ENCODE measurements around the gene LACRT. TPM values are rescaled to one million over a fixed set of nuclear protein-coding genes. Genes with fewer than 3 reads are reported as not detected.

Gene LACRT
- total and polyA plus RNA-seq, 2 of the 4 experiments (the other 2 are of a cell fraction), result not detected

GRCh38 chr12:54666008-54666407, 31.3 kb upstream of the LACRT start:
- in situ Hi-C loops (cut with MboI; ENCODE audit: low sequenced_read_pairs), result no loop called here
- ChIA-PET POLR2A (ENCODE audit: unreplicated experiment) (no interaction called here), CTCF (no interaction called here)

More at GRCh38 chr12:54666008-54666407, 31.3 kb upstream of the LACRT start:
- Histone ChIP-seq H3K56ac (ENCODE audit: extremely low read depth, insufficient read depth, low read length) (no peak overlapping the region), H4K5ac (ENCODE audit: low read depth, low read length) (no peak overlapping the region), H3K9me3 (ENCODE audit: control insufficient read depth, insufficient read depth, low read length) (no peaks in the 10 kb centered on the region), H3K9me1 (ENCODE audit: insufficient read depth, low read length) (no peaks in the 10 kb centered on the region), H2BK120ac (ENCODE audit: low read depth, low read length) (no peak overlapping the region), H3K4me3 (ENCODE audit: insufficient read depth, low read depth, low read length) (no peak overlapping the region), H2BK20ac (ENCODE audit: low read depth, low read length) (no peak overlapping the region), H3K27ac (ENCODE audit: insufficient read depth, low read length) (no peak overlapping the region), H2AFZ (replicated peaks; ENCODE audit: low read length, poor library complexity) (no peak overlapping the region), H3K4me1 (ENCODE audit: control insufficient read depth, insufficient read depth, low read length) (no peaks in the 10 kb centered on the region), H4K8ac (ENCODE audit: low read depth in 2 of 2, low read length in 2 of 2) (no peak overlapping the region), H3K4me2 (ENCODE audit: low read depth, low read length) (no peak overlapping the region), H2BK15ac (ENCODE audit: low read depth, low read length) (no peak overlapping the region), H3K79me1 (ENCODE audit: low read depth in 1 of 2, low read length in 2 of 2) (no peaks in the 10 kb centered on the region), H4K91ac (ENCODE audit: insufficient read depth, low read depth, low read length) (no peak overlapping the region), H2AK5ac (ENCODE audit: low read depth, low read length) (no peak overlapping the region), H3K14ac (replicated peaks; ENCODE audit: low read depth, low read length) (no peak overlapping the region), H2AK9ac (replicated peaks; ENCODE audit: low read depth, low read length, poor library complexity) (no peak overlapping the region), H4K20me1 (ENCODE audit: insufficient read depth, low read length) (no peaks in the 10 kb centered on the region), H2BK5ac (ENCODE audit: low read depth, low read length, poor library complexity, severe bottlenecking) (no peak overlapping the region), H3K4ac (ENCODE audit: low read depth, low read length) (no peak overlapping the region), H3K27me3 (ENCODE audit: control insufficient read depth, insufficient read depth, low read length) (no peaks in the 10 kb centered on the region), H3K9ac (ENCODE audit: low read depth, low read length) (no peak overlapping the region), H3K23ac (ENCODE audit: low read depth, low read length) (no peak overlapping the region), H3K36me3 (ENCODE audit: control insufficient read depth, insufficient read depth, low read length) (no peaks in the 10 kb centered on the region), H3K18ac (ENCODE audit: low read depth, low read length) (no peak overlapping the region)
- dilution Hi-C loops (cut with HindIII; ENCODE audit: low sequenced_read_pairs, unreplicated experiment) (no loop called here), intact Hi-C loops (cut with micrococcal nuclease) (no loop called here)
- ATAC-seq (ENCODE audit: low read depth) (no peak), DNase-seq (no peak)
- no TSS peak for BruUV-seq (replicated peaks)
- WGBS, 2 experiments (ENCODE audit: extremely low coverage in 2 of 2, insufficient read length in 1 of 2), result no CpG with 5 or more reads among the region's 3 CpGs
- TF ChIP-seq SMC3 (IDR thresholded peaks at IDR 0.05; ENCODE audit: low read depth, low read length) (no peak), CEBPB (IDR thresholded peaks at IDR 0.05; ENCODE audit: low read depth, low read length) (no peak), POLR2A (IDR thresholded peaks at IDR 0.05; ENCODE audit: low read depth, low read length) (no peak), RCOR1 (IDR thresholded peaks at IDR 0.05; ENCODE audit: insufficient replicate concordance, low read length) (no peak), ELK1 (IDR thresholded peaks at IDR 0.05; ENCODE audit: borderline replicate concordance, low read depth, low read length) (no peak), RFX5 (IDR thresholded peaks at IDR 0.05; ENCODE audit: low read depth, low read length) (no peak), RAD21 (IDR thresholded peaks at IDR 0.05; ENCODE audit: low read length) (no peak), MAZ (IDR thresholded peaks at IDR 0.05; ENCODE audit: borderline replicate concordance, low read depth, low read length) (no peak), MAFK (IDR thresholded peaks at IDR 0.05; ENCODE audit: low read depth, low read length) (no peak), CTCF (conservative IDR thresholded peaks at IDR 0.05; ENCODE audit: low read depth, low read length) (no peak), BHLHE40 (IDR thresholded peaks at IDR 0.05; ENCODE audit: low read depth, low read length) (no peak), FOS (IDR thresholded peaks at IDR 0.05; ENCODE audit: low read depth, low read length) (no peak)
